Trophoblast cell (in vitro differentiated cells and primary cell): Measurements from ENCODE around the gene GPSM1.

Experiments used
- DNase-seq, 2 donors: peaks; one replicate each; pipeline ENCODE4 v3.0.0-alpha.2; 2016
- H2AFZ ChIP-seq: 2 replicates; pipeline ENCODE4 v1.6.1; 2013; ENCODE audit warnings: low read length, moderate library complexity, mild to moderate bottlenecking; ENCODE audit not compliant: insufficient read depth, poor library complexity
- H2AK5ac ChIP-seq: 2 replicates; pipeline ENCODE4 v1.6.1; 2013; ENCODE audit warnings: mild to moderate bottlenecking, low read length
- H2BK120ac ChIP-seq: 2 replicates; pipeline ENCODE4 v1.6.1; 2013; ENCODE audit warnings: low read length, mild to moderate bottlenecking, moderate library complexity; ENCODE audit not compliant: insufficient read depth, poor library complexity
- H2BK12ac ChIP-seq: 2 replicates; pipeline ENCODE4 v1.6.1; 2013; ENCODE audit warnings: mild to moderate bottlenecking, low read length, moderate library complexity
- H2BK5ac ChIP-seq: 2 replicates; pipeline ENCODE4 v1.6.1; 2013; ENCODE audit warnings: low read length, low read depth, moderate library complexity, mild to moderate bottlenecking; ENCODE audit not compliant: poor library complexity
- H3K14ac ChIP-seq: 2 replicates; pipeline ENCODE4 v1.6.1; 2013; ENCODE audit warnings: mild to moderate bottlenecking, low read length
- H3K18ac ChIP-seq: 2 replicates; pipeline ENCODE4 v1.6.1; 2013; ENCODE audit warnings: mild to moderate bottlenecking, low read length
- H3K23ac ChIP-seq: 2 replicates; pipeline ENCODE4 v1.6.1; 2013; ENCODE audit warnings: low read length
- H3K27ac ChIP-seq: 2 replicates; pipeline ENCODE4 v1.5.1; 2013; ENCODE audit warnings: low read depth, mild to moderate bottlenecking, inconsistent platforms, low read length, moderate library complexity
- H3K27me3 ChIP-seq: 2 replicates; pipeline ENCODE4 v1.6.1; 2013; ENCODE audit warnings: inconsistent platforms, mild to moderate bottlenecking, low read length, moderate library complexity; ENCODE audit not compliant: insufficient read depth
- H3K36me3 ChIP-seq, 2 experiments: 1 replicate in 1 of 2; 2 replicates in 1 of 2; pipeline ENCODE4 v1.6.1; 2013; ENCODE audit warnings: low read length in 2 of 2, mild to moderate bottlenecking in 2 of 2, moderate library complexity in 1 of 2; ENCODE audit not compliant: insufficient read depth in 2 of 2, control insufficient read depth in 1 of 2
- H3K4ac ChIP-seq: 2 replicates; pipeline ENCODE4 v1.6.1; 2013; ENCODE audit warnings: low read depth, mild to moderate bottlenecking, low read length, moderate library complexity
- H3K4me1 ChIP-seq, 2 experiments: 1 replicate in 1 of 2; 2 replicates in 1 of 2; pipeline ENCODE4 v1.6.1; 2013; ENCODE audit warnings: low read length in 2 of 2, mild to moderate bottlenecking in 2 of 2, moderate library complexity in 1 of 2; ENCODE audit not compliant: insufficient read depth in 2 of 2, control insufficient read depth in 1 of 2
- H3K4me2 ChIP-seq: 2 replicates; pipeline ENCODE4 v1.6.1; 2013; ENCODE audit warnings: inconsistent platforms, mild to moderate bottlenecking, low read length, moderate library complexity
- H3K4me3 ChIP-seq: 2 replicates; pipeline ENCODE4 v1.5.1; 2013; ENCODE audit warnings: mild to moderate bottlenecking, low read depth, low read length, inconsistent platforms
- H3K79me1 ChIP-seq: one replicate; pipeline ENCODE4 v1.6.1; 2013; ENCODE audit warnings: low read length
- H3K79me2 ChIP-seq: 2 replicates; pipeline ENCODE4 v1.6.1; 2013; ENCODE audit warnings: low read length, mild to moderate bottlenecking; ENCODE audit not compliant: control insufficient read depth, insufficient read depth, poor library complexity
- H3K9ac ChIP-seq: 2 replicates; pipeline ENCODE4 v1.6.1; 2013; ENCODE audit warnings: mild to moderate bottlenecking, low read length
- H3K9me3 ChIP-seq: 2 replicates; pipeline ENCODE4 v1.6.1; 2013; ENCODE audit warnings: low read depth, mild to moderate bottlenecking, control low read depth, inconsistent platforms, low read length; ENCODE audit not compliant: insufficient read depth
- H4K12ac ChIP-seq: 2 replicates; pipeline ENCODE4 v1.6.1; 2013; ENCODE audit warnings: low read depth, mild to moderate bottlenecking, low read length, moderate library complexity
- H4K8ac ChIP-seq: 2 replicates; pipeline ENCODE4 v1.6.1; 2013; ENCODE audit warnings: low read depth, mild to moderate bottlenecking, low read length, moderate library complexity
- H4K91ac ChIP-seq: one replicate; pipeline ENCODE4 v1.6.1; 2013; ENCODE audit warnings: low read depth, mild to moderate bottlenecking, low read length, moderate library complexity
- WGBS: extraction: QIAGEN DNeasy Blood & Tissue Kit; methylation state at CpG from one replicate; pipeline ENCODE4 v1.1.7; 2013; ENCODE audit warnings: missing lambda C conversion rate; ENCODE audit not compliant: insufficient read length, insufficient coverage; ENCODE audit errors: extremely low coverage; 5-methylcytosine and 5-hydroxymethylcytosine counted together

Gene GPSM1

GRCh38 chr9:136332482-136332983 lies 5.2 kb downstream of the GPSM1 start:
- no CpG with 5 or more reads among the region's 11 CpGs for WGBS
- H3K4me1 ChIP-seq: peaks cover 8 to 16% of the 10 kb centered on the region in 2 experiments
- no peak overlapping the region for H4K91ac ChIP-seq
- no peak overlapping the region for H3K14ac ChIP-seq
- DNase-seq: no peak
- H3K9me3 ChIP-seq: no peaks in the 10 kb centered on the region
- H2BK12ac ChIP-seq: no peak overlapping the region
- no peak overlapping the region for H3K27ac ChIP-seq
- H4K12ac ChIP-seq: no peak overlapping the region
- H3K79me2 ChIP-seq: peaks cover 4% of the 10 kb centered on the region
- H3K18ac ChIP-seq: no peak overlapping the region
- H2AFZ ChIP-seq: no peak overlapping the region
- H3K36me3 ChIP-seq: peaks cover 23 to 36% of the 10 kb centered on the region in 2 experiments
- peaks cover 5% of the 10 kb centered on the region for H3K79me1 ChIP-seq
- H3K4me2 ChIP-seq: no peak overlapping the region
- no peaks in the 10 kb centered on the region for H3K27me3 ChIP-seq
- H2BK5ac ChIP-seq: no peak overlapping the region
- no peak overlapping the region for H2AK5ac ChIP-seq
- no peak overlapping the region for H2BK120ac ChIP-seq
- H3K9ac ChIP-seq: no peak overlapping the region
- H3K23ac ChIP-seq: no peak overlapping the region
- no peak overlapping the region for H4K8ac ChIP-seq
- no peak overlapping the region for H3K4ac ChIP-seq
- H3K4me3 ChIP-seq: no peak overlapping the region

- Histone ChIP-seq H3K27me3 (no peaks in the 10 kb centered on the region), H3K23ac (no peak overlapping the region), H2BK5ac (no peak overlapping the region), H4K8ac (no peak overlapping the region), H2AK5ac (no peak overlapping the region), H2AFZ (no peak overlapping the region), H3K79me2 (peaks cover 1% of the 10 kb centered on the region), H2BK12ac (no peak overlapping the region), H4K12ac (no peak overlapping the region), H4K91ac (no peak overlapping the region), H3K18ac (no peak overlapping the region), H3K4me3 (no peak overlapping the region), H3K36me3 (peaks cover 28 to 40% of the 10 kb centered on the region in 2 experiments), H3K79me1 (peaks cover 3% of the 10 kb centered on the region), H3K4me2 (no peak overlapping the region), H3K4ac (no peak overlapping the region), H3K27ac (no peak overlapping the region), H3K9ac (no peak overlapping the region), H3K4me1 (peaks cover 7 to 14% of the 10 kb centered on the region in 2 experiments), H3K14ac (no peak overlapping the region), H3K9me3 (no peaks in the 10 kb centered on the region), H2BK120ac (no peak overlapping the region)
- no peak for DNase-seq
- WGBS: no CpG with 5 or more reads among the region's 12 CpGs
Observed at GRCh38 chr9:136333045-136333444, 5.7 kb downstream of the GPSM1 start.

GRCh38 chr9:136333486-136333885 lies 6.1 kb downstream of the GPSM1 start:
- Histone ChIP-seq H3K9me3 (no peaks in the 10 kb centered on the region), H3K4me1 (peaks cover 2 to 9% of the 10 kb centered on the region in 2 experiments), H4K12ac (no peak overlapping the region), H3K36me3 (peaks cover 33 to 43% of the 10 kb centered on the region in 2 experiments), H3K27me3 (no peaks in the 10 kb centered on the region), H3K4ac (no peak overlapping the region), H2BK12ac (no peak overlapping the region), H3K4me2 (no peak overlapping the region), H3K27ac (no peak overlapping the region), H2AK5ac (no peak overlapping the region), H3K14ac (no peak overlapping the region), H4K91ac (no peak overlapping the region), H4K8ac (no peak overlapping the region), H2BK5ac (no peak overlapping the region), H3K79me2 (no peaks in the 10 kb centered on the region), H2BK120ac (no peak overlapping the region), H3K9ac (no peak overlapping the region), H3K23ac (no peak overlapping the region), H3K18ac (no peak overlapping the region), H3K4me3 (no peak overlapping the region), H2AFZ (no peak overlapping the region), H3K79me1 (no peaks in the 10 kb centered on the region)
- no CpG with 5 or more reads among the region's 17 CpGs for WGBS
- DNase-seq: no peak

- no peak overlapping the region for H4K8ac ChIP-seq
- H3K14ac ChIP-seq: no peak overlapping the region
- H3K27me3 ChIP-seq: no peaks in the 10 kb centered on the region
- H3K9me3 ChIP-seq: no peaks in the 10 kb centered on the region
- H3K9ac ChIP-seq: no peak overlapping the region
- H2BK5ac ChIP-seq: no peak overlapping the region
- H4K91ac ChIP-seq: no peak overlapping the region
- no peak overlapping the region for H4K12ac ChIP-seq
- H3K36me3 ChIP-seq: peaks cover 34 to 46% of the 10 kb centered on the region in 2 experiments
- no peak overlapping the region for H3K4me2 ChIP-seq
- H2AK5ac ChIP-seq: no peak overlapping the region
- H2BK12ac ChIP-seq: no peak overlapping the region
- H2AFZ ChIP-seq: no peak overlapping the region
- no peak overlapping the region for H3K23ac ChIP-seq
- H3K4me3 ChIP-seq: no peak overlapping the region
- DNase-seq: no peak
- no peak overlapping the region for H3K27ac ChIP-seq
- H3K18ac ChIP-seq: no peak overlapping the region
- H2BK120ac ChIP-seq: no peak overlapping the region
- no peak overlapping the region for H3K4ac ChIP-seq
- H3K4me1 ChIP-seq: no peaks in the 10 kb centered on the region
- no peaks in the 10 kb centered on the region for H3K79me1 ChIP-seq
- no peaks in the 10 kb centered on the region for H3K79me2 ChIP-seq
- no CpG with 5 or more reads among the region's 21 CpGs for WGBS
Observed at GRCh38 chr9:136334541-136334940, 7.2 kb downstream of the GPSM1 start.
